OCI-LY7 (cell line): ENCODE data around the gene WDFY4. TPM values are rescaled to one million over a fixed set of nuclear protein-coding genes. Genes with fewer than 3 reads are reported as not detected.

Source experiments
- BruUV-seq: library from RNA; stranded (reverse); fragments of 400-500 nt; replicated peaks from 2 replicates; lab custom pipeline; 2021; lab: Mats Ljungman, UMichigan
- CTCF ChIA-PET: fragments of 300-600 bp; sonication (Branson Sonifier 250); formaldehyde crosslinking; loops from one replicate; lab custom pipeline; 2022; ENCODE audit warnings: antibody characterized with exemption; ENCODE audit not compliant: unreplicated experiment; lab: Charles Lee
- POLR2A ChIA-PET: fragments of 300-600 bp; sonication (Branson Sonifier 250); formaldehyde crosslinking; loops from one replicate; lab custom pipeline; 2022; ENCODE audit warnings: antibody characterized with exemption; lab: Charles Lee
- DNase-seq: peaks from one replicate; pipeline ENCODE4 v3.0.0-alpha.2; 2015; ENCODE audit warnings: low spot score
- H2AFZ ChIP-seq: fragments of 200-600 bp; sonication (generic), shearing (Covaris generic); 2 replicates; pipeline ENCODE4 v1.6.1; 2014; ENCODE audit warnings: mild to moderate bottlenecking, antibody characterized with exemption, low read length, moderate library complexity
- H3K27ac ChIP-seq: fragments of 200-600 bp; sonication (generic); 2 replicates; pipeline ENCODE4 v1.5.1; 2014; ENCODE audit warnings: mixed run types, low read depth, mild to moderate bottlenecking, moderate library complexity, low read length, inconsistent platforms; ENCODE audit not compliant: poor library complexity, severe bottlenecking
- H3K36me3 ChIP-seq: fragments of 200-600 bp; sonication (generic); 2 replicates; pipeline ENCODE4 v1.6.1; 2014; ENCODE audit warnings: mild to moderate bottlenecking, antibody characterized with exemption, low read length, moderate library complexity, mixed read lengths; ENCODE audit not compliant: insufficient read depth
- H3K4me1 ChIP-seq: fragments of 200-600 bp; sonication (generic); 2 replicates; pipeline ENCODE4 v1.5.1; 2014; ENCODE audit warnings: mild to moderate bottlenecking, low read length; ENCODE audit not compliant: insufficient read depth, poor library complexity, severe bottlenecking
- H3K4me2 ChIP-seq: fragments of 200-600 bp; sonication (generic); 2 replicates; pipeline ENCODE4 v1.6.1; 2014; ENCODE audit warnings: mild to moderate bottlenecking, low read length
- H3K4me3 ChIP-seq: fragments of 200-600 bp; sonication (generic); 2 replicates; pipeline ENCODE4 v1.5.1; 2014; ENCODE audit warnings: mild to moderate bottlenecking, low read depth, low read length; ENCODE audit not compliant: poor library complexity, severe bottlenecking
- H3K79me2 ChIP-seq: fragments of 200-600 bp; sonication (generic); 2 replicates; pipeline ENCODE4 v1.6.1; 2016; ENCODE audit warnings: low read depth, mild to moderate bottlenecking, low read length, moderate library complexity, mixed read lengths; ENCODE audit not compliant: insufficient read depth
- H3K9me2 ChIP-seq: fragments of 200-600 bp; sonication (generic); 2 replicates; pipeline ENCODE4 v1.6.1; 2016; ENCODE audit warnings: mild to moderate bottlenecking, low read length, mixed read lengths; ENCODE audit not compliant: insufficient read depth
- H3K9me3 ChIP-seq: fragments of 200-600 bp; sonication (generic); 2 replicates; pipeline ENCODE4 v1.6.1; 2014; ENCODE audit warnings: mild to moderate bottlenecking, mixed run types, low read length, mixed read lengths
- H4K20me1 ChIP-seq: fragments of 200-600 bp; sonication (generic); 2 replicates; pipeline ENCODE4 v1.6.1; 2014; ENCODE audit warnings: mild to moderate bottlenecking, antibody characterized with exemption, low read length, moderate library complexity, mixed read lengths; ENCODE audit not compliant: insufficient read depth
- CTCF ChIP-seq: fragments of 200-600 bp; sonication (generic); conservative IDR thresholded peaks from 2 replicates; pipeline ENCODE4 v1.5.1; 2014; ENCODE audit warnings: mild to moderate bottlenecking, antibody characterized with exemption, low read length, moderate library complexity, mixed read lengths
- EZH2phosphoT487 ChIP-seq: fragments of 200-600 bp; sonication (generic); IDR thresholded peaks from 2 replicates; pipeline ENCODE4 v1.6.1; 2018; ENCODE audit warnings: low read depth, borderline replicate concordance, mild to moderate bottlenecking, mixed run types, antibody characterized with exemption, low read length, moderate library complexity, mixed read lengths
- intact Hi-C: fragments of 100-400 bp; cut with micrococcal nuclease; formaldehyde crosslinking; loops from one replicate; pipeline ENCODE4 v1.10.0; 2022; ENCODE audit not compliant: unreplicated experiment
- total RNA-seq, 2 experiments: library from RNA; depleted of rRNA in 1 of 2; stranded (reverse); fragments of >200 nt in 1 of 2; shearing (Covaris generic) in 1 of 2; gene quantifications; 2 replicates each; pipeline ENCODE4 v1.2.3, GENCODE V29; 2014 to 2022

Gene WDFY4
- total RNA-seq, 2 experiments from 2014 or later: 51.5 to 85.6 TPM

- CTCF ChIA-PET: no interaction called here
Measured at GRCh38 chr10:48833674-48834073, 149.0 kb downstream of the WDFY4 start.

GRCh38 chr10:48834189-48834965 is 149.7 kb downstream of the WDFY4 start:
- POLR2A ChIA-PET: interaction anchor here (0.6 kb wide), 1 partner anchor 20 kb away, joined by 3 read pairs; no protein-coding TSS in a partner anchor
- DNase-seq: no peak
- intact Hi-C loops: no loop called here
- Histone ChIP-seq H3K9me2 (no peaks in the 10 kb centered on the region), H3K79me2 (no peaks in the 10 kb centered on the region), H4K20me1 (no peaks in the 10 kb centered on the region), H2AFZ (no peak overlapping the region), H3K9me3 (no peaks in the 10 kb centered on the region), H3K36me3 (peaks cover 93% of the 10 kb centered on the region), H3K27ac (no peak overlapping the region), H3K4me2 (no peak overlapping the region), H3K4me1 (no peaks in the 10 kb centered on the region), H3K4me3 (no peak overlapping the region)
- CTCF ChIA-PET: no interaction called here
- no peak for TF ChIP-seq CTCF
- no peak for TF ChIP-seq EZH2phosphoT487
- no TSS peak for BruUV-seq

More at GRCh38 chr10:48833674-48834073, 149.0 kb downstream of the WDFY4 start:
- DNase-seq: no peak
- peaks cover 96% of the 10 kb centered on the region for H3K36me3 ChIP-seq
- no peak overlapping the region for H3K4me3 ChIP-seq
- no peaks in the 10 kb centered on the region for H4K20me1 ChIP-seq
- no peaks in the 10 kb centered on the region for H3K4me1 ChIP-seq
- no peak for TF ChIP-seq EZH2phosphoT487
- TF ChIP-seq CTCF: no peak
- intact Hi-C loops: no loop called here
- POLR2A ChIA-PET: interaction anchor here (0.6 to 0.7 kb wide), 2 partner anchors 11 to 25 kb away, joined by 3 read pairs; no protein-coding TSS in a partner anchor
- no peaks in the 10 kb centered on the region for H3K79me2 ChIP-seq
- no peak overlapping the region for H3K4me2 ChIP-seq
- H3K9me3 ChIP-seq: no peaks in the 10 kb centered on the region
- H2AFZ ChIP-seq: no peak overlapping the region
- no TSS peak for BruUV-seq
- H3K9me2 ChIP-seq: no peaks in the 10 kb centered on the region
- H3K27ac ChIP-seq: no peak overlapping the region

GRCh38 chr10:48835781-48836180 is 151.1 kb downstream of the WDFY4 start:
- H3K36me3 ChIP-seq: peaks cover 93% of the 10 kb centered on the region
- TF ChIP-seq EZH2phosphoT487 (no peak), CTCF (no peak)
- H4K20me1 ChIP-seq: no peaks in the 10 kb centered on the region
- H3K79me2 ChIP-seq: no peaks in the 10 kb centered on the region
- no peak overlapping the region for H3K4me3 ChIP-seq
- H3K27ac ChIP-seq: no peak overlapping the region
- no peak for DNase-seq
- no TSS peak for BruUV-seq
- no peak overlapping the region for H3K4me2 ChIP-seq
- POLR2A ChIA-PET: no interaction called here
- no peaks in the 10 kb centered on the region for H3K9me2 ChIP-seq
- no peaks in the 10 kb centered on the region for H3K9me3 ChIP-seq
- intact Hi-C loops: no loop called here
- no peaks in the 10 kb centered on the region for H3K4me1 ChIP-seq
- H2AFZ ChIP-seq: no peak overlapping the region
- CTCF ChIA-PET: no interaction called here
